GM18507 (cell line): ENCODE results near the gene TNFRSF6B.

Experiments used
- DNase-seq: peaks from one replicate; pipeline ENCODE4 v3.0.0; 2011; ENCODE audit warnings: low read depth; ENCODE audit not compliant: insufficient read length; ENCODE audit errors: extremely low spot score
- FAIRE-seq: peaks from 2 replicates; lab custom pipeline; 2011; peaks lifted over from hg19 to GRCh38; lab: Jason Lieb, UNC

The TNFRSF6B gene

DNA sequence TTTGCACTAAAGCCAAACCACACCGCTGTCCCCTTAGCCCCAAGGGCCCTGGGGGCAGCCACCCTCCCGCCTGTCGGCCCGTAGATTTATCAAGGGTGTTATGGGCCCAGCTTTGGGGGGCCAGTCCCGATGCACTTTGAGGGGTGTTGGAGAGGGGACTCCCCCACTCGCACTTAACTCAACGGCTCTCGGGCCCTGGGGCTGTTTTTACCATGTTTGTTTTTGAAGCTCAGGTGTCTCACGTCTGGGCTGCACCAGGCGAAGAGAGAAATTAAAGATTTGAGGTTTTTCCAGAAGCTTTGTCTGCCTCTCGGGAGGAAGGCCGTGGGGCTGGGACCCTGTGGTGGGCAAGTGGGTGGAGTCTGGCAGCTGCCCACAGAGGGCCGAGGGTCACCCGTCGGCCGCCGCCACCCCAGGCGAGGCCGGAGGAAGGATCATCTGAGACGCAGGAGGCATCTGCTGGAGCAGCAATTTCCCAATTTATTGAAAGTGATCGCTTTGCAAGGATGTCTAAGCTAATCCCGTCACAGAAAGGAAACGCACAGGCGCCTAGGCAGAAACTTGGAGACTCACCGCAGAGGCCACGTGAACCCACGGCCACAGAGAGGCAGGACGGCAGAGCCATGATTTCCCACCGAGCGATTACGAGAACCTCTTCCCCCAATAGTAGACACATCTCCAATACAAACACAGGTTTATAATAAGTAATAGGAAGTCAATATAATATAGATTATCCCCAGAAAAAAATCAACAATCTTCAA is 46.9 kb downstream of the TNFRSF6B start:
- DNase-seq: no peak
- FAIRE-seq: no peak

DNA sequence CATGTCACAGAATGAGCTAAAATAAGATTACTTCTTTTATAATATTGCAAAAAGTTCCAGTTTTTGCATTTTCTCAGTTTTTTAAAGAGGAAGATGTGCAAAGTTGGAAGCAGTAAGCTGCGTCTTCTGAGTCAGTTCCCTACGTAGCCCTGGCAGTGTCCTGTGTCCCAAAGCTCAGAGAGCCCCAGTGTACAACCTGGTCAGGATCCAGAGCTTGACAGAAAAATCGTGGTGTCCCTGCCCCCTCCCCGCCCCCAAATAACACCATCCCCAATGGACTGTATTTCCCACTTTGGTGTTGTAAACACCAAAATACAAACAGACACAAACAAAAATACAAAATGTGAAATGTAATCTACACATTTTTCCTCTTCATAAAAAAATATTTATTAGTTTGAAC is 47.7 kb downstream of the TNFRSF6B start:
- no peak for FAIRE-seq

DNA sequence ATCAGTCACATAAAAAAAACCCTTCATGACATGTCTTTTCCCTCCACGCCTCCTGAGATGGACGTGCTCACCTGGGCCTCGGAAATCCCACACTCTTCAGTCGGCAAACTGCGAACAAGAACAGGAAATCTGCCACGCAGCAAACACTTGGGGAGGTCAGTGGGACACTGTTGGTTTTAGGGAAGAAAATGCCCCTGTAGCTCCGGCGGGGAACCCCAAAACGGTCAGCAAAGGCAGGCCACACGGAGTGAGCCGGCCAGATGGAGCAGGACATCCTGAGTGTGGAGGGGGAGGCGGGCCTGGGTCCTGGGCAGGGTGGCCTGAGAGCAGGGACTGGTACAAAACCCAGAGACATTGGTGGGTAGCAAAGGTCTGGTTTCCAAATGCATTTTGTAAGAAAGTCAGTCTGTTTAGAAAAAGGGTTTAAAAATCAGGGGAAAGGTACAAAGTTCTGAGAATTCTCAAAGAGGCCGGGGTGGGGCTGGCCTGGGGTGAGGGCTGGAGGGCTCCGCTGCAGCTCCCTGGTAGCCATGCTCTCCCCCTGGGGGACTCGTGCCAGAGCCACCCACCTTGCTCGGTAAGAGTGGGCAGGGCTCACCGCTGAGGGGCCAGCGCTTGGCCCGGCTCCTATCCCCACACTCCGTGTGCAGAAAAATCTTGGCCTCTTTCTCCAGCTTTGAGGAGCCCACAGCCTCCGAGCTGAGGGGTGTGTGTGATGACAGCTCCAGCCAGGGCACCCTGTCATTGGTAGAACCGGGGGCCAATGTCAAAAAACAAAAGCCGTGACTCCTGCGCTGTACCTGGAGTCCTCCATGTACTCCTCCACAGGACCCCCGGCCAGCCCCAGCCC is 48.3 kb downstream of the TNFRSF6B start:
- DNase-seq (no peak), FAIRE-seq (no peak)

More for the DNA sequence above, 47.7 kb downstream of the TNFRSF6B start:
- DNase-seq: no peak

DNA sequence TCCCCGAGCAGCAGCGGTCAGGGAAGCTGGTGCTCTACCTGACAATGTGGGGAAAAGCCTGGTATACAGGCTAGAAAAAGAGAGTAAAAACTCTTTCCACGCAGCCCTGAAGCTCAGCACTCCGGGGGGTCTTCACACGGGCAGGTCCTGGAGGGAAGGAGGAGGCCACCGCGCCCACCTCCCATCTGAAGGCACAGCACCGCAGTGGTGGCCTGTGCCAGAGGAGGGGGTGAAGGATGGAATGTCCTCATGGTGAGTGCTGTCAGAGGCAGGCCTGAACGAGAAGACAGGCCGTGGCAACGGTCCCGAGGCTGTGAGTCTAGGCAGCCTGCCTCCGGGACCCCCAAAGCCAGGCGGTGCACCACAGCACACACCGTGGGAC is 49.0 kb downstream of the TNFRSF6B start:
- DNase-seq: no peak
- no peak for FAIRE-seq

DNA sequence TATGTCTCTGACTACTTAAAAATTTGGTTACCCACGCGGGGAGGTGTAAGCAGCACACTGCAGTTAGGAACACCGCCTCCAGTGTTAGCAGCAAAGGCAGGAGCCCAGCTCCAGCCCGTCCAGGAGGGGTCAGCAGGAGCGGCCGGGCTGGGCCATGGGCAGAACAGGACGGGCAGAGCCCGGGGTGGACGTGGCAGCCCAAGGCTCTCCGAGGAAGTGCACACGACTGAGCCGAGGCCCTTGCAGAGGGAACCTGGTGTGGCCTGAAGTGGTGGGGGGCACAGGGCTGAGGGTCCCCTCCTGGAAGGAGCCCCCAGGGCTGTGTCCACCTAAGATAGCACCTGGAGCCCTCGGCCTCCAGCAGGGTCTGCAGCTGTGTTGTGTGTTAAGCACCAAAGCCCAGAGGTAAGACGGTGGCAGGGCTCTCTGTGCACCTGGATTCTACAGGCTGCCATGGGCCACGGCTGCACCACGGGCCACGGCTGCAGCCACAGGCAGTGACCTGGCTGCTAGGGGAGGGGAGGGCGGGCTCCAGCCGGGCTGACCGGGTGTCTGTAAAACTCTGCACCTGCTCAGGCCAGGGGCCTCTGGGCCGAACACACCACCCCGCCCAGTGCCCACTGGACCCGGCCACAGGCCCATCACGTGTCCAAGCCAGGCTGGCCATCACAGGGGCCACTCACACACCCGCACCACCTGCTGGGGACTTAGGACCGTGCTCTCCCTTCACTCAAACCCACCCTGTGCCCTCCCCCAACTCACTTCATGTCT is 49.7 kb downstream of the TNFRSF6B start:
- DNase-seq (no peak), FAIRE-seq (no peak)

DNA sequence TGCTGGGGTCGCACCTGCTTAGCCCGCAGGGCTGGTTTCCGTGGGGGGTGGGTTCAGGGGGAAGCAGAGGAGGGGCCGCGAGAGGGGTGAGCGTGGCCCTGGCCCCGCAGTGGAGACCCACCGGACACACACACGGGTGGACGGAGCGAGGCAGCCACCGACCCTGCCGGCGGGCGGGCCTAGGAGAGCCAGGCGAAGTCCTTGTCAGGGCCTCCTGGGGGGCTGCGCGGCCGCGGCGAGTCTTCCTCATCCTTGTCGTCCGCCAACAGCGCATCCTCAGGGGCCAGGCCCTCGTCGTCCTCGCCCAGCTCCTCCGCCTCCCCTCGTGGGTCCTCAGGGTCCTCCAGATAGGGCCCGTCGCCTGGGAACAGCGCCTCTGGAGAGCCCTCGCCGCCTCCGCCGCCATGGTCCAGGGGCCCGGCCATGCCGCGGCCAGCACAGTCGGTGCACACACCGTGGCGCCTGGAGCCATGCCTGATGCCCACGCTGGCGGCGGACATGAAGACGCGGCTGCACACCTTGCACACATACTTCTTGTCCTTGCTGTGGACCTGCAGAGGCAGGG is 50.4 kb downstream of the TNFRSF6B start:
- DNase-seq (no peak), FAIRE-seq (no peak)

DNA sequence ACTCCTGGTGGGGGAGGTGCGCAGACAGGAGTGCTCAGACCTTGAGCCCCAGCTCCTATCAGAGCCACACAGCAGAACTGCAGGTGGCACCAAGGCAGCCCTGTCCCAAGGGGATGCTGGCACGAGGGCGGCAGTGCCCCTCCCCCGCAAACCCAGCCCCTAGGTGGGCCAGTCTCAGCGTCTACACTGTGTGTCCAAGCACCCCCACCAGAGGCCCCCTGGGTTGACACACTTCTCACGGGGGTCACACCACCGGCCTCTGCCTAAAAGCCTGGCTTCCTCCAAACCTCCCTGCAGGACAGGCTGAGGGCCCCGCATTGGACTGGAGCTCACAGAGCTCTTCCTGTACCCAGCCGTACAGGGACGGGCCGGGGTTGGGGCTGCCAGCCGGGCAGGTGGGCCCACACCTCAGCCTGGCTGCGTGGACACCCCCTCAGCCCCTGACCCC is 51.2 kb downstream of the TNFRSF6B start:
- no peak for FAIRE-seq

More for the DNA sequence above, 51.2 kb downstream of the TNFRSF6B start:
- no peak for DNase-seq
